ENCODE measurements around the gene PPIE. TPM values are rescaled to one million over a fixed set of nuclear protein-coding genes. Genes with fewer than 3 reads are reported as not detected.

PPIE gene
- total RNA-seq, 1 experiment from 2014 or later: 68.4 TPM

GRCh38 chr1:39720094-39720999 lies 18.3 kb upstream of the PPIE start:
- DNase-seq (ENCODE audit: low read depth): peak; percentile 68

GRCh38 chr1:39721664-39722063 lies 17.0 kb upstream of the PPIE start:
- no peak for DNase-seq (ENCODE audit: low read depth)

GRCh38 chr1:39722495-39722894 lies 16.2 kb upstream of the PPIE start:
- DNase-seq (ENCODE audit: low read depth): no peak

- no peak for DNase-seq (ENCODE audit: low read depth)
Observed at GRCh38 chr1:39726600-39726999, 12.1 kb upstream of the PPIE start.

GRCh38 chr1:39727221-39727931 lies 11.3 kb upstream of the PPIE start:
- DNase-seq (ENCODE audit: low read depth): no peak

GRCh38 chr1:39727932-39728317 lies 10.8 kb upstream of the PPIE start:
- DNase-seq (ENCODE audit: low read depth): no peak

- DNase-seq (ENCODE audit: low read depth): peak; percentile 37
Observed at GRCh38 chr1:39729030-39729429, 9.7 kb upstream of the PPIE start.

- no peak for DNase-seq (ENCODE audit: low read depth)
Observed at GRCh38 chr1:39729842-39730241, 8.8 kb upstream of the PPIE start.

- peak; percentile 37 for DNase-seq (ENCODE audit: low read depth)
Observed at GRCh38 chr1:39732730-39733129, 6.0 kb upstream of the PPIE start.

- DNase-seq (ENCODE audit: low read depth): peak; percentile 74
Observed at GRCh38 chr1:39733161-39733560, 5.5 kb upstream of the PPIE start.

- peak; percentile 90 for DNase-seq (ENCODE audit: low read depth)
Observed at GRCh38 chr1:39735731-39736130, 3.0 kb upstream of the PPIE start.

GRCh38 chr1:39737546-39738169 lies 1.0 kb upstream of the PPIE start:
- DNase-seq (ENCODE audit: low read depth): peak; percentile 73

- no peak for DNase-seq (ENCODE audit: low read depth)
Observed at GRCh38 chr1:39745016-39745670, 6.5 kb downstream of the PPIE start.

GRCh38 chr1:39751595-39751994 lies 12.9 kb downstream of the PPIE start:
- DNase-seq (ENCODE audit: low read depth): no peak

- DNase-seq (ENCODE audit: low read depth): no peak
Observed at GRCh38 chr1:39752703-39753102, 14.0 kb downstream of the PPIE start.

- no peak for DNase-seq (ENCODE audit: low read depth)
Observed at GRCh38 chr1:39753132-39754025, 14.7 kb downstream of the PPIE start.

- DNase-seq (ENCODE audit: low read depth): no peak
Observed at GRCh38 chr1:39754026-39754570, 15.4 kb downstream of the PPIE start.

- no peak for DNase-seq (ENCODE audit: low read depth)
Observed at GRCh38 chr1:39754906-39755504, 16.3 kb downstream of the PPIE start.

GRCh38 chr1:39755965-39756659 lies 17.4 kb downstream of the PPIE start:
- DNase-seq (ENCODE audit: low read depth): no peak

GRCh38 chr1:39757501-39757900 lies 18.8 kb downstream of the PPIE start:
- DNase-seq (ENCODE audit: low read depth): no peak

Data from M059J (cell line).